GM18861 (cell line): ENCODE measurements around the gene MAS1L.
"Not testable (repeated sequence)": the region's sequence is repeated elsewhere in the genome, so short reads cannot be mapped to it uniquely, and the experiment has no call there.

Experiments
- ATAC-seq: cut with Tn5 transposase; IDR thresholded peaks from one replicate; pipeline ENCODE4 v1.9.1; 2021; ENCODE audit not compliant: unreplicated experiment

Gene MAS1L

GRCh38 chr6:29483735-29484134 is 4.0 kb downstream of the MAS1L start:
- no peak for ATAC-seq

GRCh38 chr6:29483186-29483585 is 4.6 kb downstream of the MAS1L start:
- ATAC-seq: no peak

- no peak for ATAC-seq
Measured at GRCh38 chr6:29479560-29479959, 8.2 kb downstream of the MAS1L start.

- ATAC-seq: no peak
Measured at GRCh38 chr6:29478740-29479139, 9.0 kb downstream of the MAS1L start.

GRCh38 chr6:29477923-29478450 is 9.8 kb downstream of the MAS1L start:
- no peak for ATAC-seq

- ATAC-seq: no peak
Measured at GRCh38 chr6:29474996-29475395, 12.8 kb downstream of the MAS1L start.

- no peak for ATAC-seq
Measured at GRCh38 chr6:29466241-29466640, 21.5 kb downstream of the MAS1L start.

GRCh38 chr6:29465801-29466200 is 22.0 kb downstream of the MAS1L start:
- ATAC-seq: no peak

- ATAC-seq: no peak
Measured at GRCh38 chr6:29465279-29465678, 22.5 kb downstream of the MAS1L start.

GRCh38 chr6:29462022-29462421 is 25.7 kb downstream of the MAS1L start:
- ATAC-seq: no peak

GRCh38 chr6:29461021-29461814 is 26.5 kb downstream of the MAS1L start:
- ATAC-seq: no peak

- ATAC-seq: no peak
Measured at GRCh38 chr6:29456971-29457370, 30.8 kb downstream of the MAS1L start, which contains the start of the genes OR11A1 and OR2H1. Gene OR11A1 (minus strand): TSS chr6:29457071. CDS start chr6:29427641, 29,430 bp downstream. Gene OR2H1 (plus strand): TSS chr6:29457155. CDS start chr6:29461770, 4,615 bp downstream.

GRCh38 chr6:29451471-29452193 is 36.1 kb downstream of the MAS1L start:
- ATAC-seq: no peak

- ATAC-seq: no peak
Measured at GRCh38 chr6:29447670-29448069, 40.1 kb downstream of the MAS1L start.

GRCh38 chr6:29444031-29444430 is 43.7 kb downstream of the MAS1L start:
- ATAC-seq: not testable (repeated sequence)

GRCh38 chr6:29442719-29443118 is 45.0 kb downstream of the MAS1L start:
- no peak for ATAC-seq

GRCh38 chr6:29439006-29439405 is 48.8 kb downstream of the MAS1L start, which contains the start of gene OR10C1:
Gene OR10C1 (plus strand): TSS chr6:29439306. CDS start chr6:29440016, 710 bp downstream.
- no peak for ATAC-seq

- not testable (repeated sequence) for ATAC-seq
Measured at GRCh38 chr6:29436730-29437129, 51.0 kb downstream of the MAS1L start.
